ENCODE data around the gene SYNGR1. TPM values are rescaled to one million over a fixed set of nuclear protein-coding genes. Genes with fewer than 3 reads are reported as not detected.
"Not testable (repeated sequence)": the region's sequence is repeated elsewhere in the genome, so short reads cannot be mapped to it uniquely, and the experiment has no call there.

Gene SYNGR1
- polyA plus RNA-seq, 1 experiment = 65.6 TPM

GRCh38 chr22:39408173-39408572 lies 58.4 kb downstream of the SYNGR1 start:
- CTCF ChIA-PET = no interaction called here
- DNase-seq (ENCODE audit: low read depth) = no peak
- peaks cover 1% of the 10 kb centered on the region; the same call in 1 of the 2 replicates for H3K36me3 ChIP-seq (ENCODE audit: control insufficient read depth, insufficient read depth, low read length)
- H3K27me3 ChIP-seq (ENCODE audit: control insufficient read depth, insufficient read depth, low read length) = no peaks in the 10 kb centered on the region
- no peak for TF ChIP-seq CTCF (IDR thresholded peaks at IDR 0.05; ENCODE audit: insufficient read depth, low read depth, low read length)
- POLR2A ChIA-PET = no interaction called here
- H3K4me3 ChIP-seq (ENCODE audit: low read depth, low read length) = no peak overlapping the region

GRCh38 chr22:39408807-39409206 lies 59.0 kb downstream of the SYNGR1 start:
- POLR2A ChIA-PET = no interaction called here
- no peak overlapping the region for H3K4me3 ChIP-seq (ENCODE audit: low read depth, low read length)
- DNase-seq (ENCODE audit: low read depth) = no peak
- peaks cover 1% of the 10 kb centered on the region; the same call in 1 of the 2 replicates for H3K36me3 ChIP-seq (ENCODE audit: control insufficient read depth, insufficient read depth, low read length)
- no peak for TF ChIP-seq CTCF (IDR thresholded peaks at IDR 0.05; ENCODE audit: insufficient read depth, low read depth, low read length)
- CTCF ChIA-PET = no interaction called here
- no peaks in the 10 kb centered on the region for H3K27me3 ChIP-seq (ENCODE audit: control insufficient read depth, insufficient read depth, low read length)

GRCh38 chr22:39409516-39410029 lies 59.8 kb downstream of the SYNGR1 start:
- H3K27me3 ChIP-seq (ENCODE audit: control insufficient read depth, insufficient read depth, low read length) = no peaks in the 10 kb centered on the region
- TF ChIP-seq CTCF (IDR thresholded peaks at IDR 0.05; ENCODE audit: insufficient read depth, low read depth, low read length) = no peak
- DNase-seq (ENCODE audit: low read depth) = no peak
- POLR2A ChIA-PET = no interaction called here
- H3K4me3 ChIP-seq (ENCODE audit: low read depth, low read length) = no peak overlapping the region
- peaks cover 1% of the 10 kb centered on the region; the same call in 1 of the 2 replicates for H3K36me3 ChIP-seq (ENCODE audit: control insufficient read depth, insufficient read depth, low read length)
- CTCF ChIA-PET = no interaction called here

- H3K4me3 ChIP-seq (ENCODE audit: low read depth, low read length) = no peak overlapping the region
- POLR2A ChIA-PET = no interaction called here
- peaks cover 5% of the 10 kb centered on the region; the same call in 1 of the 2 replicates for H3K36me3 ChIP-seq (ENCODE audit: control insufficient read depth, insufficient read depth, low read length)
- CTCF ChIA-PET = interaction anchor here (1.3 kb wide), 1 partner anchor 86 kb away, joined by 4 read pairs; no protein-coding TSS in a partner anchor
- TF ChIP-seq CTCF (IDR thresholded peaks at IDR 0.05; ENCODE audit: insufficient read depth, low read depth, low read length) = no peak
- DNase-seq (ENCODE audit: low read depth) = no peak
- no peaks in the 10 kb centered on the region for H3K27me3 ChIP-seq (ENCODE audit: control insufficient read depth, insufficient read depth, low read length)
Observed at GRCh38 chr22:39410264-39410663, 60.5 kb downstream of the SYNGR1 start.

- peaks cover 14% of the 10 kb centered on the region for H3K36me3 ChIP-seq (ENCODE audit: control insufficient read depth, insufficient read depth, low read length)
- H3K27me3 ChIP-seq (ENCODE audit: control insufficient read depth, insufficient read depth, low read length); DNase-seq (ENCODE audit: low read depth); POLR2A ChIA-PET; H3K4me3 ChIP-seq (ENCODE audit: low read depth, low read length): not testable (repeated sequence)
- CTCF ChIA-PET = interaction anchor here (1.5 kb wide), 1 partner anchor 10 kb away, joined by 3 read pairs; no protein-coding TSS in a partner anchor
Observed at GRCh38 chr22:39411828-39412365, 62.1 kb downstream of the SYNGR1 start.

- H3K4me3 ChIP-seq (ENCODE audit: low read depth, low read length); POLR2A ChIA-PET; H3K27me3 ChIP-seq (ENCODE audit: control insufficient read depth, insufficient read depth, low read length); DNase-seq (ENCODE audit: low read depth): not testable (repeated sequence)
- peaks cover 22% of the 10 kb centered on the region for H3K36me3 ChIP-seq (ENCODE audit: control insufficient read depth, insufficient read depth, low read length)
- CTCF ChIA-PET = interaction anchor here (0.6 kb wide), 1 partner anchor 12 kb away, joined by 4 read pairs; no protein-coding TSS in a partner anchor
Observed at GRCh38 chr22:39413204-39413603, 63.4 kb downstream of the SYNGR1 start.
